ENCODE measurements around the gene RGS18.

GRCh38 chr1:192224846-192225245 lies 66.6 kb downstream of the RGS18 start:
- TF ChIP-seq, protein P1, sequence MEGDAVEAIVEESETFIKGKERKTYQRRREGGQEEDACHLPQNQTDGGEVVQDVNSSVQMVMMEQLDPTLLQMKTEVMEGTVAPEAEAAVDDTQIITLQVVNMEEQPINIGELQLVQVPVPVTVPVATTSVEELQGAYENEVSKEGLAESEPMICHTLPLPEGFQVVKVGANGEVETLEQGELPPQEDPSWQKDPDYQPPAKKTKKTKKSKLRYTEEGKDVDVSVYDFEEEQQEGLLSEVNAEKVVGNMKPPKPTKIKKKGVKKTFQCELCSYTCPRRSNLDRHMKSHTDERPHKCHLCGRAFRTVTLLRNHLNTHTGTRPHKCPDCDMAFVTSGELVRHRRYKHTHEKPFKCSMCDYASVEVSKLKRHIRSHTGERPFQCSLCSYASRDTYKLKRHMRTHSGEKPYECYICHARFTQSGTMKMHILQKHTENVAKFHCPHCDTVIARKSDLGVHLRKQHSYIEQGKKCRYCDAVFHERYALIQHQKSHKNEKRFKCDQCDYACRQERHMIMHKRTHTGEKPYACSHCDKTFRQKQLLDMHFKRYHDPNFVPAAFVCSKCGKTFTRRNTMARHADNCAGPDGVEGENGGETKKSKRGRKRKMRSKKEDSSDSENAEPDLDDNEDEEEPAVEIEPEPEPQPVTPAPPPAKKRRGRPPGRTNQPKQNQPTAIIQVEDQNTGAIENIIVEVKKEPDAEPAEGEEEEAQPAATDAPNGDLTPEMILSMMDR (conservative IDR thresholded peaks at IDR 0.05; ENCODE audit: low read depth, low read length), result no peak
- TF ChIP-seq EZH2 (IDR thresholded peaks at IDR 0.05; ENCODE audit: low read length, unreplicated experiment), result no peak

Measured in PC-3 (cell line).